Measurements from ENCODE around the gene STARD4.

DNA sequence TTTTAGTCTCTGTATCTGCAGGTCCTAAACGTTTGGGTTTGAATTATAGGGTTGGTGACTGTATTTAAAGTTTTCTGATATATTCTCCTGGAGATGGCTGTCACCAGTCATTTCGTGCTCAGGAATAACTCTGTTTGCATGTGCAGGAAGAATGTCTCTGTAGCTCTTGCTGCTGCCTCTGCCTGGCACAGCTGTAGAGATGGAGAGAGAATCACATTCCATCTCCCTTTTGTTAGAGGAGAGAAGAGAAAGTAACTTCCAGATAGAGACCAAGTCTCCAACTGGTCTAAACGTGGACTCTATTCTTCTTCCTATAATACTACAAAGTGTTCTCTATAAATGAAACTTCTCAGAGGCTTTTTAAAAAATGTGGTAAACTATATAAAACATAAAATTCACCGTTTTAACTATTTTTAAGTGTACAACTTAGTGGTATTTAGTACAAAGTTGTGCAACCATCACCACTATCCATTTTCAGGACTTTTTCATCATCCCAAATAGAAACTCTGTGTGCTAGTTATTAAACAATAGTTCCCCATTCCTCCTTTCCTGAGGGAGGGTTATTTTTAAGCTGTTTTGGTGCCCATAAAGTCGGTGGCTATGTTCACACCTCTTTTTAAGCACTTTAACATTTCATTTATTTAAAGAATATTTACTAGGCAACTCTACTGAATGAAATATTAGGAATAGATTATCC, 20.7 kb upstream of the STARD4 start:
- TF ChIP-seq POLR2A (IDR thresholded peaks at IDR 0.05) (no peak), CTCF (IDR thresholded peaks at IDR 0.05) (no peak)

Data from thyroid gland (tissue), 4 donors.